GM18508 (cell line): ENCODE results near the gene DYRK1A.

Experiments
- ATAC-seq: cut with Tn5 transposase; IDR thresholded peaks from one replicate; pipeline ENCODE4 v1.9.1; 2021; ENCODE audit warnings: moderate number of reproducible peaks; ENCODE audit not compliant: insufficient read depth, unreplicated experiment

The DYRK1A gene

GRCh38 chr21:37472581-37472980, 106.0 kb downstream of the DYRK1A start:
- no peak for ATAC-seq

GRCh38 chr21:37473491-37473890, 106.9 kb downstream of the DYRK1A start:
- ATAC-seq = no peak

DNA sequence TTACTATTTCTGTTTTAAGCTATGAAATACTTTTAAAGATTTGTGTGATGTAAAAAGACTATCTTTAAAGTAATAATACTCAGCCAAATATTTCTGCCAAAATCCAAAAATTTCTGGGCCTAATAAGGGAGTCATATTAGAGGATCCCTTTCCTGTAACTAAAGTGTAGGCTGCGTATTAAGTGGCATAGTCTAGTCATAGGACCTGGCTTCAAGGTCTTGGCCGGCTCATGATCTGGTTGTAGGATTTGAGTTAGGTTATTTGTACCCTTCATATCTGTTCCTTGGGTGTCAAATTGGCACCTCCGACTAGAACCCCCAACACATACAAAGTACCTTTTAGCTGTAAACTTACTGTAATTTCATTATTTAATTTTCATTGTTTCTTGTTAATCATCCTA, 107.8 kb downstream of the DYRK1A start:
- no peak for ATAC-seq

- no peak for ATAC-seq
Observed at GRCh38 chr21:37475186-37475868, 108.8 kb downstream of the DYRK1A start.

- no peak for ATAC-seq
Observed at GRCh38 chr21:37478794-37479193, 112.2 kb downstream of the DYRK1A start.

DNA sequence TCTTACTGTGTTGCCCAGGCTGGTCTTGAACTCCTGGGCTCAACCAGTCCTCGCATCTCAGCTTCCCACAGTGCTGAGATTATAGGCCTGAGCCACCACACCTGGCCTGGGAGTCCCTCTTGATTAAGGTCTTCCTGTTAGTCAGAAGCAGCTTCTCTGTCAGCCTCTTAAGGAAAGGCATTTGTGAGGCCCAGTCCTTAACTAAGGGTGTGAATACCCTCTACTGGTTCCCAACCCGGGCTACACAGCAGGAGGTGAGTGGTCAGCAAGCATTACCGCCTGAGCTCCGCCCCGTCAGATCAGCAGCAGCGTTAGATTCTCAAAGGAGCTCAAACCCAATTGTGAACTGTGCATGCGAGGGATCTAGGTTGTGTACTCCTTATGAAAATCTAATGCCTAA, 117.2 kb downstream of the DYRK1A start:
- ATAC-seq = no peak

DNA sequence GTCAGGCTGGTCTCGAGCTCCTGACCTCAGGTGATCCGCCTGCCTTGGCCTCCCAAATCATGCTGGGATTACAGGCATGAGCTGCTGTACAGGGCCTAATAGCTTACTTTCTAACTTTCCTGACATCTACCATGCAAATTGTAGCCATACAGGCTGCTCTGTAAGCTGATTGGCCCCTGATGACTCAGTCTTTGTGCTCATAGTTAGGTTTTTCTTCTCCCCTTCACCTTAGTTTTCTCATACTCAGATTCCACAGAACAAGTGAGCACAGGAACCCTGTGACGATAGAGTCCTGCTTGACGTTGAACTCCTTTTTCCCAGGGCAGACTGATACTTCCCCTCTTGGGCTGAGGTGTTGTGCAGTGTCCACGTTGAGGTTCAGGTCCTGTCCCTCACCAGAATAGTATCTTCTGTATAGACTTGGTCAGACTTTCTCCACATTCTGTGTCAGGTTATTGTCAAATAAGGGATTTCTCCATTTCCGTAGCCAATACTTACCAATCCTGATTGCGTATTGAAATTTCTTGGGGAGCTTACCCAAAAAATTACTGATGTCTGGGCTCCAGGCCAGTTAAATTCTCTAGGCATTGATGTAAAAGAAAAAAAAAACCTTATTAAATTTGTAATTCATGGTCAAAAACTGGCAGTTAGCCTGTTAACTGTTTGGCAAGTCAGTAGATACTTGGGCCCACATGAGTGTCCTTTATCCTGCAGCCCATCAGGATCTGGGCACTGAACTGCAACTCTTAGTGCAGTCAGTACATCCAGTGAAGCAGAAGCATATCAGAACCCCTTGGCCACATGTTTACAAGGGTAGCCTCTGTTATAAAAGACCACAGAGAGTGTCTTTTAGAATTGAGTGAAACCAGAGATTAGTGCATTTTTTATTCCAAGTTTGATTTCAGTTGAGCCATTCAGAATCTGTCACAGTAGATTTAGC, 118.2 kb downstream of the DYRK1A start:
- no peak for ATAC-seq

GRCh38 chr21:37489553-37489952, 123.0 kb downstream of the DYRK1A start:
- no peak for ATAC-seq

- ATAC-seq = no peak
Observed at GRCh38 chr21:37490084-37490483, 123.5 kb downstream of the DYRK1A start.

DNA sequence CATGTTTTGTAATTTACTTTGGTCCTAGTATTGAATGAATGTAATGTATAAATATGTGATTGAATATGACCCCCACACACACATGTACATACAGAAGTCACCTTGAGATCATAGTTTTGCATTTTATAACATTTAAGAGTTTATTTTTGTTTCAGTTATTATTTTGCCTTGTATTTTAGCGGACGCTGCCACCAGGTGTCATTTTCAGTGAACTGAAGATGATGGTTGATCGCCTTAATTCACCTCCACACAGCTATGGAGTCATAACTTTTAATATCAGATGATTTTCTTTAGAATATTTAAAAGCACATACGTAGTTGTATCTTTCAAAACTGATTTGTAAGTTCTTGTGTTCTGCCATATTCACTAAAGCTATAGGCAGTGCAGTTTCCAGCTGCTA, 130.4 kb downstream of the DYRK1A start:
- no peak for ATAC-seq

DNA sequence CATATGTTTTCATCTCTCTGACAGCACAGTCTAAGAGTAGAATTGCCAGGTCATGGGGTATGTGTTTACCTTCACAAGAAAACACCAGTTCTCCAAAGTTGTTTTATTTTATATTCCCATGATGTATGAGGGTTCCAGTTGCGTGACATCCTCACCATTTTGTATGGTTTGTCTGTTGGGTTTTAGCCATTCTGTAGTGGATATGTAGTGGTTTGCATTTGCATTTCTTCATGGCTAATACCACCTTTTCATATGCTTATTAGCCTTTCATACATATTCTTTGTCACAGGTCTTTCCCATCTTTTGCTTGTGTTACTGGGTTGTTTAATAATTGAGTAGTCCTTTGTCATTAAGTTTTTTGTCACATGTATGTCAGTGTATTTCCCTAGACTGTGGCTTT, 132.1 kb downstream of the DYRK1A start:
- no peak for ATAC-seq

DNA sequence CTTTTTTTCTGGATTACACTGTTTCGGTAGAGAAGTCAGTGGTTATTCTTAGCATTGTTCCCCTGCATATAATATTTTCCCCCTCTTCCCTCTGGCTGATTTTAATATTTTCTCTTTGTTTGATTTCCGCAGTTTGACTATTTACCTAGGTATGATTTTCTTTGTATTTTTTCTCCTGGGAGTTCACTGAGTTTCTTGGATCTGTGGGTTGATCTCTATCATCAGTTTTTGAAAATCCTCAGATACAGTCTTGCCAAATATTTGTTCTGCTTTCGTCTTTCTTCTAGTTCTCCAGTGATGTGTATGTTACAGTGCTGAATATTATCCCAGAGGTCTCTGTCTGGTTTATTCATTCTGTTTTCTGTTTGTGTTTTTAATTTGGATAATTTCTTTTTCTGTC, 136.4 kb downstream of the DYRK1A start:
- ATAC-seq = no peak

DNA sequence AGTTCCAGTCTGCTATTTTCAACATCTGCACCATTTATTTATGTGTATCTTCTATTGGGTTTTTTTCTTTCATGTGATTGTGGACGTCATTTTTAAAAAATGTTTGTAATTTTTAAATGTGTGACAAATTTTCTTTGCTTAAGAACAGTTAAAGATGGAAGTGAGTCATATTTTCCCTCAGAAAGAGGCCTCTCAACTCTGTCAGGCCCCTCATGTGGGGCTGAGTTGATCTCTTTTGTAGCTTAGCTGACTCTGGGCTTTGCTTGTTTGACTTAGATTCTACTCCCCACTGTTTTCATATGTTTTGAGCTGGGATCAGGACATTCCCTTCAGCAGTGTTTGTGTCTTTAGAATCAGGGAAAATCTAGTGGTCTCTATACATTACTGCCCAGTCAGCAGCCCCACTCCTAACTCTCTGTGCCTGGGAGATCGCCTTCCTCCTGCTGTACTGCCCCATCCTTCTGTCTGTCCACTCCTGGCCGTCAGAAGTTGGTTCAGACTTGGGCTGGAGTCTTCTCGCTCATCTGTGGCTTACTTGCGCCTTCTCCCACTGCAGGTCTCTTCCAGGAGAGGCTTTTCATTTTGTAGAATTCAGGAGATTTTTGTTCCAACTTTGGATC, 137.4 kb downstream of the DYRK1A start:
- ATAC-seq = no peak

DNA sequence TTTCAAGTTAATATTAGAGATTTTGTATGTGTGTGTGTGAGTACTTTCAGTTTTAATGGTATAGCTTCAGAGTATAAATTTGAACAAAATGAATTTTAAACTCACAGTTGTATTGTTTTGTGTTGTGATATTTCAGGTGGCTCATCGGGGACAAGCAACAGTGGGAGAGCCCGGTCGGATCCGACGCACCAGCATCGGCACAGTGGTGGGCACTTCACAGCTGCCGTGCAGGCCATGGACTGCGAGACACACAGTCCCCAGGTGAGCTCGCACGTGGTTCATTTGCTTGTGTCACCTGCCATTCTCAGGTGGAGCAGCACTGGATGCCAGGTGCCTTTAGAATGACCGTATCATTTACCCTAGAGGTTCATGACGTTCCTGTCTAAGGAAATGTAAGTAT, 139.4 kb downstream of the DYRK1A start:
- ATAC-seq = no peak

- no peak for ATAC-seq
Observed at GRCh38 chr21:37507716-37508115, 141.1 kb downstream of the DYRK1A start.

DNA sequence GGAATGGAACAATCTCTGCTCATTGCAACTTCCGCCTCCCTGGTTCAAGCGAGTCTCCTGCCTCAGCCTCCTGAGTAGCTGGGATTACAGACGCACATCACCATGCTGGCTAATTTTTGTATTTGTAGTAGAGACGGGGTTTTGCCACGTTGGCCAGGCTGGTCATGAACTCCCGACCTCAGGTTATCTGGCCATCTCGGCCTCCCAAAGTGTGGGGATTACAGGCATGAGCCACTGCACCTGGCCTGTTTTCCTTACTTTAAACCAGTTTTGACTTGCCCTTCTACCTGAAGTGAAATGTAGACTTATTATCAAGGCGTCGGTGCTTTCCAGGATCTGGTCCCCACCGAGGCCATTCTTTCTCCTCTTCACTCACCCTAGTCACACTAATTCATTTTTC, 141.8 kb downstream of the DYRK1A start:
- ATAC-seq = no peak

- no peak for ATAC-seq
Observed at GRCh38 chr21:37509802-37510393, 143.3 kb downstream of the DYRK1A start.

GRCh38 chr21:37511848-37512247, 145.3 kb downstream of the DYRK1A start:
- ATAC-seq = no peak

DNA sequence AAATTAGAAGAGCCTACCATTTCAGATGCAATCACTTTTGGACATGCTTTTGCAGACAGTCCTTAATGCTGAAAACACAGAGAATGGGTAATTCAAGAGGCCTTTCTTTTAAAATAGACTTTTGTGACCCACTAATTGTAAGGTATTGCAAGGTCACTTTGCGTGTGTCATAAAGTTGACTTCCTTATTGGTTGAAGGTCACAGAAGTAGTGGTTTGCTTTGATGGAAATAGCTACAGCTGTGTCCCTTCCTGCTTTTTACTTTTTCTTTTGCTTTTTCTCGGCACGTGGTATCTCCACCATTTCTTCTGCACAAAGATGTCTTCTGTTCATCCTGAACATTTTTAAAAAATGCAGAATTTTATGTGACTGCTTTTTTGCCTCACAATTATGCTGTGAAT, 146.8 kb downstream of the DYRK1A start:
- no peak for ATAC-seq

GRCh38 chr21:37514038-37514667, 147.6 kb downstream of the DYRK1A start:
- no peak for ATAC-seq
